CD4-positive, alpha-beta T cell treated with Interferon gamma for 1 hour (primary cell): Measurements from ENCODE around the gene PAFAH1B1.

ENCODE experiments used
- DNase-seq: peaks from one replicate; pipeline ENCODE4 v3.0.0-alpha.2; 2020

PAFAH1B1 gene

GRCh38 chr17:2704031-2704889, 110.8 kb downstream of the PAFAH1B1 start:
- no peak for DNase-seq

DNA sequence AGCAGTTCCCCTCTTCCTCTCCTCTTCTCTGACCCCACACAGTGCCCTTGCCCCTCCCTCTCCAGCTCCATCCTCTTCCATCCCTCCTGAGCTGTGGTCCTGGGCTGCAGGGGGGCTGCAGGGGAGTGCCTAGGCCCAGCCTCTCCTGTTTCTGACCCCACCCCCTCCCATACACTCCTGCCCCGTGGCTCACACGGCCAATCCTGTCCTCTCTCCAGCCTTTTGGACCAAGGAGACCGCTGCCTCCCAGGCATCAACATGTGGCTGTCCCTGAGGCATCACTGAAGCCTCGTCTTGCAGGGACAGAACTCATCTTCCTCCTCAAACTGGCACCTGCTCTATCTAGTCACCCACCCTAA, 111.4 kb downstream of the PAFAH1B1 start:
- no peak for DNase-seq

GRCh38 chr17:2705263-2705662, 111.8 kb downstream of the PAFAH1B1 start:
- no peak for DNase-seq

DNA sequence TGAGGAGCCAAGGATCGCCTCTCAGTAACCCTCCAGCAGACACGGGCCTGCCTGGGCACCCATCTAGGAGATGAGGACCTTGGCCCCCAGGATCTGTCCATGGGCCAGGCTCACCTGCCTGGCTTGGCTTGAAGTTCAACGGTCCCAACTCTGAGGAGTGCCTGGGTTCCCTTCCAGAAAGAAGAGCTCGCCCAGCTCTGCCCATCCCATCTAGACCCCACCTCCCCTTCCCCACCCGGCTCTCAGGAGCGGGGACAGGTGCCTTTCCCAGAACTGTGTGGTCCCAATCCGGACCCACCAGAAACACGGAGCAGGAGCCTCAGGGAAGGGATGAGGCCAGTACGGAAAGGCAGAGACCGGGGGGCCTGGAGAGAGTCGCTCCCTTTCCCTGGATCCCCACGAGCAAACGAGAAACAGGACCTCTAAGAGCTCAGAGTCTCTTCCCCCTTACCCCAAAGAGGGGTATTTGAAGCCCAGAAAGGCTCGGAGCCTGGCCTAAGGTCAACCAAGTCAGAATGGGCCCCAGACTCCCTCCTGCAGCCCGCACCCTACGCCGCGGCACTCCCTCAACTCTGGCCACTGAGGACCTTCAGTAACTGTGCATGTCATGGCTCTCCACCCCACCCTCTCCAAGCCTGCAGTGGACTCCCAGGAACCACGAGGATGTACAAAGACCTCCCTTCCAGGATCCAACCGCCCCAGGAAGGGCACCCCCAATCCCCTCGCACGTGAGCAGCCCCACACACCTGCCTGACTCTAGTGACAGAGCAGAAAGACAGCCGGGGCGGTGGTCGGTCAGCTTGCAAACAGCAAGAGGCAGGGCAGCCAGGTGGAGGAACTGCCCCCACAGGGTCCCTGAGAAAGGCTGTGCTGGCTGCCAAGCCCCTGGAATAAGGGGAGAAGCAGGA, 112.7 kb downstream of the PAFAH1B1 start:
- no peak for DNase-seq

- no peak for DNase-seq
Measured at GRCh38 chr17:2706911-2707510, 113.6 kb downstream of the PAFAH1B1 start.

GRCh38 chr17:2707721-2708584, 114.5 kb downstream of the PAFAH1B1 start:
- no peak for DNase-seq

- DNase-seq, result no peak
Measured at GRCh38 chr17:2708585-2709182, 115.2 kb downstream of the PAFAH1B1 start.

- DNase-seq, result no peak
Measured at GRCh38 chr17:2709183-2709661, 115.8 kb downstream of the PAFAH1B1 start.

GRCh38 chr17:2710071-2710802, 116.8 kb downstream of the PAFAH1B1 start:
- no peak for DNase-seq

GRCh38 chr17:2710803-2711607, 117.6 kb downstream of the PAFAH1B1 start:
- peak; percentile 18 for DNase-seq

GRCh38 chr17:2711608-2712299, 118.3 kb downstream of the PAFAH1B1 start, which contains the start of gene CLUH:
Gene CLUH (minus strand): TSS chr17:2711764. CDS start chr17:2711661, 103 bp downstream.
- DNase-seq, result peak; percentile 95

- no peak for DNase-seq
Measured at GRCh38 chr17:2712300-2713043, 119.0 kb downstream of the PAFAH1B1 start.

DNA sequence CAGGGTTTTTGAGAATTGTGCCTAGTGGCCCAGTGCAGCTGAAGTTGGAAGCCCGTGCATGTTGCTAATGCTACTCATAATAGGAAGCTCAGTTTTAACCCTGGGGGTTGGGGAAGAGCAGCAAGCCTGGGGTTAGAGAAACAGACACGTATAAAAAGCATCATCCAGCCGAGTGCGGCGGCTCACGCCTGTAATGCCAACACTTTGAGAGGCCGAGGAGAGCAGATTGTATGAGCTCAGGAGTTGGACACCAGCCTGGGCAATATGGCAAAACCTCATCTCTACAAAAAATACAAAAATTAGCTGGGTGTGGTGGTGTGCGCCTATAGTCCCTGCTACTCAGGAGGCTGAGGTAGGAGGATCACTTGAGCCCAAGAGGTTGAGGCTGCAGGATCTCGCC, 120.4 kb downstream of the PAFAH1B1 start:
- no peak for DNase-seq

DNA sequence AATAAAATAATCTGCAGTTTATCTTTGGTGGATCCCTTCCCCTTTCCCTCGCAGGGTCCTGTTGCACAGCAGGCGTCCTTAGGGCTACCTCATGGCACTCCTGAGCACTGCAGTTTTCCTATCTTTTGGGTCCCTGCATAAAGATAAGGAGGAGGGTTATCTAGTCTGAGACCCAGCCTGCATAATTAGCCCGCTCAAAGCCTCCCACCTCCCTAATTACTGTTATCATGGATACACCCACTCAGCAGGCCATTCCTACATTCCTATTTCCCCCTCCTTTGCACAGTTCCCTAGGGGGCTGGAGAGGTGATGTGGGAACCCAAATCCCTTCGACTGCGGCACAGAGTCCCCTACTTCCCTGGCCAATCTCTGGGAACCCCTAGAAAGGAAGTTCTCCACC, 123.2 kb downstream of the PAFAH1B1 start:
- DNase-seq, result no peak

- no peak for DNase-seq
Measured at GRCh38 chr17:2718150-2718938, 124.9 kb downstream of the PAFAH1B1 start.

- no peak for DNase-seq
Measured at GRCh38 chr17:2719861-2720260, 126.4 kb downstream of the PAFAH1B1 start.

- DNase-seq, result no peak
Measured at GRCh38 chr17:2721603-2722002, 128.1 kb downstream of the PAFAH1B1 start.

DNA sequence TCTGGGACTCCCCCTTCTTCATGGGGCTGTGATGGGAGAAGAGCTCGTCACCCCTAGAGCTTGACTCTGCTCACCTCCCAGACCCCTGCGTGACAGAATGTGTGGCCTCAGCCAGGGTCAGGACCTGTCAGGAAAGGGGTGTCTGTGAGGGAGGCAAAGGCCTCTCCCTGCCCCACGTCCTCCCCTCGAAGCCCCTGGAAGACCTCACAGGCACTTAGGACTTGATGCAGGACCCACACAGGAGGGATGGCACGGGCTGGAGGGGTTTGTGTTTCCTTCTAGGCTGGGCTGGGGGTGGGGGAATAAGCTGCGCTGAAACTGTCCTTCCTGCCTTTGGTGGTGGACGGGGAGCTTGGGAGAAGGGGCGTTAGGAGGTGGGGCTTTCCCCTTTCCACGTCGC, 129.2 kb downstream of the PAFAH1B1 start:
- no peak for DNase-seq
